HL-60 (cell line): ENCODE measurements around the gene TPRA1. TPM values are rescaled to one million over a fixed set of nuclear protein-coding genes. Genes with fewer than 3 reads are reported as not detected.

Experiments used
- DNase-seq, 2 experiments: peaks; one replicate each; pipeline ENCODE4 v3.0.0-alpha.2; 2010 to 2020; ENCODE audit warnings: low read depth in 1 of 2, low spot score in 1 of 2
- H3K27ac ChIP-seq: fragments of 250-450 bp; sonication (Bioruptor Pico); replicated peaks from 2 replicates; pipeline ENCODE4 v1.5.1; 2020; ENCODE audit warnings: mild to moderate bottlenecking, moderate library complexity
- H3K27me3 ChIP-seq: fragments of 250-450 bp; sonication (Bioruptor Pico); 2 replicates; pipeline ENCODE4 v1.5.1; 2021; ENCODE audit warnings: mild to moderate bottlenecking, moderate library complexity; ENCODE audit not compliant: insufficient read depth, poor library complexity, severe bottlenecking
- H3K4me3 ChIP-seq: replicated peaks from 2 replicates; pipeline ENCODE4 v1.5.1; 2011; ENCODE audit warnings: mild to moderate bottlenecking, control low read depth, low read length; ENCODE audit not compliant: insufficient read depth
- CTCF ChIP-seq: IDR thresholded peaks from one replicate; pipeline ENCODE4 v1.5.1; 2011; ENCODE audit warnings: low read length, control low read depth, inconsistent platforms; ENCODE audit not compliant: insufficient read depth
- GABPA ChIP-seq: IDR thresholded peaks from 2 replicates; pipeline ENCODE4 v1.6.1; 2012; ENCODE audit warnings: low read depth
- POLR2AphosphoS5 ChIP-seq: IDR thresholded peaks from 2 replicates; pipeline ENCODE4 v1.6.1; 2012; ENCODE audit warnings: low read depth
- REST ChIP-seq: IDR thresholded peaks from 2 replicates; pipeline ENCODE4 v1.6.1; 2012; ENCODE audit warnings: low read depth; ENCODE audit not compliant: insufficient replicate concordance
- SPI1 ChIP-seq: IDR thresholded peaks from 2 replicates; pipeline ENCODE4 v1.6.1; 2012; ENCODE audit warnings: low read depth, mild to moderate bottlenecking, borderline replicate concordance
- microRNA-seq: library from miRNA; unstranded; fragments of <30 nt; microRNA quantifications from one replicate; pipeline ENCODE4, GENCODE V29; 2018

Gene TPRA1

GRCh38 chr3:127524296-127524896 lies 66.1 kb downstream of the TPRA1 start:
- TF ChIP-seq SPI1 = no peak
- no peak for TF ChIP-seq GABPA
- TF ChIP-seq CTCF = no peak
- TF ChIP-seq REST = no peak
- TF ChIP-seq POLR2AphosphoS5 = no peak
- no peak for DNase-seq
- no peak overlapping the region for H3K4me3 ChIP-seq
- peaks cover 3% of the 10 kb centered on the region for H3K27me3 ChIP-seq
- H3K27ac ChIP-seq = no peak overlapping the region

Small RNAs within 50 kb of the gene (microRNA-seq; reads per million reads assigned to microRNA genes)
- not detected for gene MIR6825
- 26.8 reads per million, percentile 50 among the genes with 10 or more reads in this experiment for gene MIR7976
